OCI-LY3 (cell line): ENCODE data around the gene PSKH1.

Source experiments
- EZH2phosphoT487 ChIP-seq: fragments of 200-600 bp; shearing (Covaris generic); IDR thresholded peaks from 2 replicates; pipeline ENCODE4 v1.6.1; 2018; ENCODE audit warnings: antibody characterized with exemption, mixed run types, low read depth
- TF ChIP-seq, protein P1 (sequence below): fragments of 200-600, 300-600 bp; sonication (generic); IDR thresholded peaks from 2 replicates; pipeline ENCODE4 v1.5.1; 2014; ENCODE audit warnings: antibody characterized with exemption, low read length, low read depth

DNA sequence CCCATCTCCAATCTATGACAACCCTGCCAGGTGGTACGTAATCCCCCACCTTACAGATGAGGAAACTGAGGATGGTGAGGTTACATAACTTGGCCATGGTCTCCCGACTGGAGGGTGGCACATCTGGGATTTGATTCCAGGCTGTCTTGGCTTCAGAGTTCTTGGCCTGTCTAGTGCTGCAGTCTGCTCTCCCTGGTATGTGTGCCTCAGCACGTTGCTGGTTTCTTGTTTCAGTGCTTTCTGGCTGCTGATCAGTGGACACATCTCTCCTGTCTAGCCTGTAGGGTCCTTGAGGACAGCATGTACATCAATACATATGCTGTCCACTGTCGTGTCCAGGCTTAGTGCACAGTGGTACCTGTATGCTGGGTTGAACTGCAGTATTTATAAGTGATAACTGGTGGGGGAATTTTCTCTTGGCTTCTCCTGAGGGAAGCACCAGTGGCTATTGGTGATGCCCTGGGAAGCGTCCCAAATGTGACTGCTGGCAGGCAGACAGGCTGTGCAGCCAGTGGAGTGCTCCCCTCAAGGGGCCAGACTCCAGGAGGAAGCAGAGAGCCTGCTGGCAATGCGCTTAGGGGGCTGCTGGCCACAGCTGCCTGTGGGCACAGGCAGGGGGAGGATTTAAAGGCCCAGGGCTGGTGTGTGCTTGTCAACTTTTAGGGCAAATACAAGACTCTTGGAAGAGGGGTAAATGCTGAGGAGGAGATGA is 24.2 kb downstream of the PSKH1 start:
- TF ChIP-seq, protein P1, sequence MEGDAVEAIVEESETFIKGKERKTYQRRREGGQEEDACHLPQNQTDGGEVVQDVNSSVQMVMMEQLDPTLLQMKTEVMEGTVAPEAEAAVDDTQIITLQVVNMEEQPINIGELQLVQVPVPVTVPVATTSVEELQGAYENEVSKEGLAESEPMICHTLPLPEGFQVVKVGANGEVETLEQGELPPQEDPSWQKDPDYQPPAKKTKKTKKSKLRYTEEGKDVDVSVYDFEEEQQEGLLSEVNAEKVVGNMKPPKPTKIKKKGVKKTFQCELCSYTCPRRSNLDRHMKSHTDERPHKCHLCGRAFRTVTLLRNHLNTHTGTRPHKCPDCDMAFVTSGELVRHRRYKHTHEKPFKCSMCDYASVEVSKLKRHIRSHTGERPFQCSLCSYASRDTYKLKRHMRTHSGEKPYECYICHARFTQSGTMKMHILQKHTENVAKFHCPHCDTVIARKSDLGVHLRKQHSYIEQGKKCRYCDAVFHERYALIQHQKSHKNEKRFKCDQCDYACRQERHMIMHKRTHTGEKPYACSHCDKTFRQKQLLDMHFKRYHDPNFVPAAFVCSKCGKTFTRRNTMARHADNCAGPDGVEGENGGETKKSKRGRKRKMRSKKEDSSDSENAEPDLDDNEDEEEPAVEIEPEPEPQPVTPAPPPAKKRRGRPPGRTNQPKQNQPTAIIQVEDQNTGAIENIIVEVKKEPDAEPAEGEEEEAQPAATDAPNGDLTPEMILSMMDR = no peak
- TF ChIP-seq EZH2phosphoT487 = no peak
